RWPE2 (cell line): Measurements from ENCODE around the gene ACTRT1.

Experiments
- ATAC-seq: fragments of 200-7000 bp; cut with Tn5 transposase; 3 replicates; pipeline ENCODE4 v1.9.1; 2021; ENCODE audit warnings: low read depth
- DNase-seq: peaks from one replicate; pipeline ENCODE4 v3.0.0-alpha.2; 2020; ENCODE audit warnings: low spot score
- H3K27ac ChIP-seq: fragments of 450-650 bp; 2 replicates; pipeline ENCODE4 v1.5.1; 2017; ENCODE audit warnings: mild to moderate bottlenecking; ENCODE audit not compliant: poor library complexity, severe bottlenecking
- H3K27me3 ChIP-seq: fragments of 250-450 bp; sonication (Bioruptor Pico); 2 replicates; pipeline ENCODE4 v1.5.1; 2021; ENCODE audit warnings: mild to moderate bottlenecking, moderate library complexity; ENCODE audit not compliant: insufficient read depth, poor library complexity, severe bottlenecking
- H3K36me3 ChIP-seq: fragments of 250-450 bp; sonication (Bioruptor Pico); 2 replicates; pipeline ENCODE4 v1.5.1; 2020; ENCODE audit warnings: low read depth, mild to moderate bottlenecking, moderate library complexity
- H3K4me1 ChIP-seq: fragments of 250-450 bp; sonication (Bioruptor Pico); 2 replicates; pipeline ENCODE4 v1.5.1; 2021; ENCODE audit warnings: mild to moderate bottlenecking, moderate library complexity; ENCODE audit not compliant: insufficient read depth, poor library complexity, severe bottlenecking
- H3K4me3 ChIP-seq: fragments of 250-450 bp; sonication (Bioruptor Pico); 2 replicates; pipeline ENCODE4 v1.5.1; 2021; ENCODE audit warnings: mild to moderate bottlenecking, moderate library complexity; ENCODE audit not compliant: severe bottlenecking
- H3K9me3 ChIP-seq: fragments of 250-450 bp; sonication (Bioruptor Pico); 2 replicates; pipeline ENCODE4 v1.5.1; 2021; ENCODE audit warnings: mild to moderate bottlenecking, moderate library complexity; ENCODE audit not compliant: severe bottlenecking
- TF ChIP-seq, protein P1 (sequence below): fragments of 450-650 bp; IDR thresholded peaks from one replicate; pipeline ENCODE4 v1.5.1; 2017; ENCODE audit warnings: mild to moderate bottlenecking, moderate library complexity; ENCODE audit not compliant: poor library complexity, severe bottlenecking

ACTRT1 gene

DNA sequence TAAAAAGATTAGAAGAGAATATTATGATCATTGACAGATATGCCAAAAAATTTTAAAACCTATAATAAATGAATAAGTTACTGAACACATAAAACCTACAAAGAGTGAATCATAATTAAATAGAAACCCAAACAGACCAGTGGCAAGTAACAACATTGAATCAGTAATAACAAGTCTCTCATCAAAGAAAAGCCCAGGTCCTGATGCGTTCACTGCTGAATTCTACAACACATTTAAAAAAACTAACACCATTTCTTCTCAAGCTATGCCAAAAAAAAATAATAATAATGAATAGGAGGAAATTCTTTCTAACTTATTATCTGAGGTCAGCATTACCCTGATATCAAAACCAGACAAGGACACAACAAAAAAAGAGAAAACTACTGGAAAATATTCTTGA, 30.6 kb downstream of the ACTRT1 start:
- H3K4me1 ChIP-seq, result peaks cover 8% of the 10 kb centered on the region
- H3K27ac ChIP-seq, result no peak overlapping the region
- TF ChIP-seq, protein P1, sequence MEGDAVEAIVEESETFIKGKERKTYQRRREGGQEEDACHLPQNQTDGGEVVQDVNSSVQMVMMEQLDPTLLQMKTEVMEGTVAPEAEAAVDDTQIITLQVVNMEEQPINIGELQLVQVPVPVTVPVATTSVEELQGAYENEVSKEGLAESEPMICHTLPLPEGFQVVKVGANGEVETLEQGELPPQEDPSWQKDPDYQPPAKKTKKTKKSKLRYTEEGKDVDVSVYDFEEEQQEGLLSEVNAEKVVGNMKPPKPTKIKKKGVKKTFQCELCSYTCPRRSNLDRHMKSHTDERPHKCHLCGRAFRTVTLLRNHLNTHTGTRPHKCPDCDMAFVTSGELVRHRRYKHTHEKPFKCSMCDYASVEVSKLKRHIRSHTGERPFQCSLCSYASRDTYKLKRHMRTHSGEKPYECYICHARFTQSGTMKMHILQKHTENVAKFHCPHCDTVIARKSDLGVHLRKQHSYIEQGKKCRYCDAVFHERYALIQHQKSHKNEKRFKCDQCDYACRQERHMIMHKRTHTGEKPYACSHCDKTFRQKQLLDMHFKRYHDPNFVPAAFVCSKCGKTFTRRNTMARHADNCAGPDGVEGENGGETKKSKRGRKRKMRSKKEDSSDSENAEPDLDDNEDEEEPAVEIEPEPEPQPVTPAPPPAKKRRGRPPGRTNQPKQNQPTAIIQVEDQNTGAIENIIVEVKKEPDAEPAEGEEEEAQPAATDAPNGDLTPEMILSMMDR, result no peak
- H3K36me3 ChIP-seq, result no peaks in the 10 kb centered on the region
- no peak for DNase-seq
- no peak for ATAC-seq
- H3K27me3 ChIP-seq, result no peaks in the 10 kb centered on the region
- H3K9me3 ChIP-seq, result no peaks in the 10 kb centered on the region
- no peak overlapping the region for H3K4me3 ChIP-seq

DNA sequence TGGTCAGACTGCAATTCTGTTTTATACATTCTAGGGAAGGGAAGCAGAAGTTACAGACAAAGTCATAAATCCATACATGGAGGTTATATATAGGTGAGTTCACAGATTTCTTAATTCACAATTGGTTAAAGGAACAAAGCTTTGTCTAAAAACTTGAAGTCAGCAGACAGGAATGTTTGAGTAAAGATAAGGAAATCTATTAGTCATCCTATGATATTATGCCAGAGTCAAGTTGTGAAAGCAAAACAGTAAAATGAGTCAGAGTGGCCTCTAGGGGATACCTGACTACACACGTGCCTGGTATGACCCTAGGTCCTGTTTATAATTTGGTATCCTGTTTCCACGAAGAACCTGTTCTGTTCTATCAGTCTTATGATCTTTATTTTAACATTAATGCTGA, 31.5 kb downstream of the ACTRT1 start:
- DNase-seq, result no peak
- Histone ChIP-seq H3K27ac (no peak overlapping the region), H3K4me3 (no peak overlapping the region), H3K36me3 (no peaks in the 10 kb centered on the region), H3K4me1 (peaks cover 8% of the 10 kb centered on the region), H3K27me3 (no peaks in the 10 kb centered on the region), H3K9me3 (no peaks in the 10 kb centered on the region)
- peak; percentile 98 for ATAC-seq
- TF ChIP-seq, protein P1, result no peak

DNA sequence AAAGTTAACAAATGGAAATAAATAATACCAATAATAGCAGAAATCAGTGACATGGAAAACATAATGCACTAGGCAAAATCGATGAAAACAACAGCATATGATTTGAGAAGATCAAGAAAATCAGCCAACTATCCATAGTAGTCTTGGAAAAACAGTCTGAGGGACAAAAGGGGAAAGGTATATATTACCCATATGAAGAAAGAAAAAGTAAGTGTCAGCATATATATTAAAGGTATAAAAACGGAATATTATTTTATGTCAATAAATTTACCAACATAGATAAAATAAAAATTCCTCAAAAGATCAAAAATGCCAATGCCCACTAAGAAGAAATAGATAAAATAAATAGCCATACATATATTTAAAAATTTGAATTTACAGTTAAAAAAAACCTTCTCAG, 33.0 kb downstream of the ACTRT1 start:
- H3K4me1 ChIP-seq, result peaks cover 8% of the 10 kb centered on the region
- TF ChIP-seq, protein P1, result no peak
- no peak for ATAC-seq
- no peak for DNase-seq
- H3K4me3 ChIP-seq, result no peak overlapping the region
- no peaks in the 10 kb centered on the region for H3K36me3 ChIP-seq
- H3K27me3 ChIP-seq, result no peaks in the 10 kb centered on the region
- H3K9me3 ChIP-seq, result no peaks in the 10 kb centered on the region
- no peak overlapping the region for H3K27ac ChIP-seq

DNA sequence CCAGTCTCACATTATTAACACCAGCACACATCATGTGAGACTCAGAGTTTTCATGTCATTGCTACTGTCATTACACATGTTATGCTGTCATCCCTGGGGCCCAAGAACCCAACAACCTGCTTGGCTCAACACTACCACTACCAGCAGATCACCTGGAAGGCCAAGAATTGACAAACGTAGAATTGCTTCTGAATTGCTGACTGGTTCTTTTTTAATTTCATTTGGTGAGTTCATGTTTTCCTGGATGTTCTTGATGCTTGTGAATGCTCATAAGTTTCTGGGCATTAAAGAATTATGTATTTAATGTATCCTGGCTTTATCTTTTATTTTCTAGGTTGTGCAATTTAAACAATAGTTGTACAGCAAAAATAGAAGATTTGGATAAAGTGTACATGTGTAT, 40.2 kb downstream of the ACTRT1 start:
- Histone ChIP-seq H3K36me3 (no peaks in the 10 kb centered on the region), H3K9me3 (no peaks in the 10 kb centered on the region), H3K27me3 (no peaks in the 10 kb centered on the region), H3K4me1 (no peaks in the 10 kb centered on the region), H3K27ac (no peak overlapping the region), H3K4me3 (no peak overlapping the region)
- TF ChIP-seq, protein P1, result no peak
- no peak for DNase-seq
- ATAC-seq, result no peak

DNA sequence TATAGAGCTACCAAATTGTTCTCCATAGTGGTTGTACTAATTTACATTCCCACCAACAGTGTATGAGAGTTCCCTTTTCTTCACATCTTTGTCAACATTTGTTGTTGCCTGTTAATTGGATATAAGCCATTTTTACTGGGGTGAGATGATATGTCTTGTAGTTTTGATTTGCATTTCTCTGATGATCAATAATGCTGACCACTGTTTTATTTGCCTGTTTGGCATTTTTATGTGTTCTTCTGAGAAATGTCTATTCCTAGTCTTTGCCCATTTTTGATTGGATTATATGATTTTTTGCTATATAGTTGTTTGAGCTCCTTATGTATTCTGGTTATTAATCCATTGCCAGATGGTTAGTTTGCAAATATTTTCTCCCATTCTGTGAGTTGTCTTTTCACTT, 44.3 kb downstream of the ACTRT1 start:
- no peak overlapping the region for H3K4me3 ChIP-seq
- DNase-seq, result no peak
- H3K9me3 ChIP-seq, result no peaks in the 10 kb centered on the region
- no peak for ATAC-seq
- H3K27me3 ChIP-seq, result no peaks in the 10 kb centered on the region
- H3K36me3 ChIP-seq, result no peaks in the 10 kb centered on the region
- H3K27ac ChIP-seq, result no peak overlapping the region
- no peaks in the 10 kb centered on the region for H3K4me1 ChIP-seq
- TF ChIP-seq, protein P1, result no peak
